Ovary (tissue), 3 donors: Measurements from ENCODE around the gene ZNF385A.

Experiments
- EP300 ChIP-seq: sonication (generic); formaldehyde crosslinking; IDR thresholded peaks from one replicate; pipeline ENCODE4 v1.6.1; 2017; ENCODE audit warnings: antibody characterized with exemption
- POLR2A ChIP-seq: fragments of 450-650 bp; IDR thresholded peaks from one replicate; pipeline ENCODE4 v1.6.1; 2017; ENCODE audit warnings: antibody characterized with exemption, mild to moderate bottlenecking, moderate library complexity
- TF ChIP-seq, protein P1 (sequence below), 3 donors: fragments of 450-650 bp in 2 of 3; fragments of 200-600 bp in 1 of 3; IDR thresholded peaks; one replicate each; pipeline versions ENCODE4 v1.5.1 to v1.8.0; 2016 to 2022; ENCODE audit warnings: antibody characterized with exemption in 3 of 3, mild to moderate bottlenecking in 1 of 3
- donor health status: DM: no; HTN: no; CAD: no.

DNA sequence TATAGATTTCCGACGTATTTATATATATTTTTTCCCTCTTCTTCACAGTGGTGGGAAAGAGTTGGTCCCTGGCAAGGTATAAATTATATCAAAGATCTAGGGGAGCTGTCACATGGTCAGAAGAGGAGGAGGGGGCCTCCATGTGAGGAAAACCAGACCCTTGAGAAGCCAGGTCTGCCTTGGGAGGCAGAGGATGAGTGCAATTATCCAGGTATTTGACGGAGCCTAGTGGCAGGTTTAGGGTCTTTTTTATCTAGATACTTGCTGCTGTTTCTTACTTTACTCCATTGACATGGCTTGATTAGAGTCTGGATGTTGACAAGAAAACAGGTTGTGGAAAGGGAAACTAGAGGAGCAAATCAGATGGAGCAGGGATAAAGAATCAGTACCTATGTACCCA is 54.1 kb downstream of the ZNF385A start:
- TF ChIP-seq, protein P1, sequence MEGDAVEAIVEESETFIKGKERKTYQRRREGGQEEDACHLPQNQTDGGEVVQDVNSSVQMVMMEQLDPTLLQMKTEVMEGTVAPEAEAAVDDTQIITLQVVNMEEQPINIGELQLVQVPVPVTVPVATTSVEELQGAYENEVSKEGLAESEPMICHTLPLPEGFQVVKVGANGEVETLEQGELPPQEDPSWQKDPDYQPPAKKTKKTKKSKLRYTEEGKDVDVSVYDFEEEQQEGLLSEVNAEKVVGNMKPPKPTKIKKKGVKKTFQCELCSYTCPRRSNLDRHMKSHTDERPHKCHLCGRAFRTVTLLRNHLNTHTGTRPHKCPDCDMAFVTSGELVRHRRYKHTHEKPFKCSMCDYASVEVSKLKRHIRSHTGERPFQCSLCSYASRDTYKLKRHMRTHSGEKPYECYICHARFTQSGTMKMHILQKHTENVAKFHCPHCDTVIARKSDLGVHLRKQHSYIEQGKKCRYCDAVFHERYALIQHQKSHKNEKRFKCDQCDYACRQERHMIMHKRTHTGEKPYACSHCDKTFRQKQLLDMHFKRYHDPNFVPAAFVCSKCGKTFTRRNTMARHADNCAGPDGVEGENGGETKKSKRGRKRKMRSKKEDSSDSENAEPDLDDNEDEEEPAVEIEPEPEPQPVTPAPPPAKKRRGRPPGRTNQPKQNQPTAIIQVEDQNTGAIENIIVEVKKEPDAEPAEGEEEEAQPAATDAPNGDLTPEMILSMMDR (IDR thresholded peaks at IDR 0.05) = no peak
- TF ChIP-seq POLR2A (no peak), EP300 (no peak)
